A549 treated with GW870086 at 1 μM for 4 hours (cell line): ENCODE results near the gene PIERCE2. TPM values are rescaled to one million over a fixed set of nuclear protein-coding genes. Genes with fewer than 3 reads are reported as not detected.

Experiments
- total RNA-seq: library from RNA; stranded (reverse); fragments of 200-300 nt; extraction: Qiagen RNA extraction; gene quantifications from 5 replicates; pipeline ENCODE4 v1.2.3, GENCODE V29; 2022; ENCODE audit warnings: low read depth

Gene PIERCE2
- total RNA-seq: 2.5 to 4.0 TPM (median 3.6 TPM) in 5 replicates

GRCh38 chr15:55408012-55408928, at the start of gene PIERCE2, which contains the start of gene CCPG1:
Gene PIERCE2 (plus strand): TSS chr15:55408495. CDS start chr15:55408769, 274 bp downstream.
Gene CCPG1 (minus strand): TSS chr15:55408359. CDS start chr15:55389424, 18,935 bp downstream.

Other genes with a start within 250 kb of the PIERCE2 start
- 91.4 to 104 TPM (median 101 TPM) in 5 replicates for gene RSL24D1, start 211.6 kb upstream of the PIERCE2 start, total RNA-seq
- 9.7 to 12.1 TPM (median 11.0 TPM) in 5 replicates for gene RAB27A, start 118.7 kb upstream of the PIERCE2 start, total RNA-seq
- gene PIGBOS1, start 89.4 kb upstream of the PIERCE2 start, total RNA-seq: 21.3 to 34.6 TPM (median 24.3 TPM) in 5 replicates
- 10.7 to 13.7 TPM (median 12.4 TPM) in 5 replicates for gene PIGB, start 89.3 kb upstream of the PIERCE2 start, total RNA-seq
- gene CCPG1, start 136 bp upstream of the PIERCE2 start, total RNA-seq: 29.5 to 41.1 TPM (median 36.3 TPM) in 5 replicates
- 7.1 to 12.3 TPM (median 10.0 TPM) in 5 replicates for gene DNAAF4, start 99.7 kb downstream of the PIERCE2 start, total RNA-seq
- 5.6 to 8.5 TPM (median 7.0 TPM) in 5 replicates for gene PYGO1, start 179.8 kb downstream of the PIERCE2 start, total RNA-seq